Naive B cell (primary cell): Measurements from ENCODE around the gene SELENOP. TPM values are rescaled to one million over a fixed set of nuclear protein-coding genes. Genes with fewer than 3 reads are reported as not detected.
"Not testable (repeated sequence)": the region's sequence is repeated elsewhere in the genome, so short reads cannot be mapped to it uniquely, and the experiment has no call there.

Experiments used
- ATAC-seq, 2 donors: fragments of 150-1000 bp; cut with Tn5 transposase; 2 replicates each; pipeline ENCODE4 v1.10.0; 2021; ENCODE audit warnings: low read depth in 2 of 2, mild to moderate bottlenecking in 2 of 2, moderate library complexity in 2 of 2
- DNase-seq: peaks from one replicate; pipeline ENCODE4 v3.0.0; 2022
- H3K27ac Mint-ChIP-seq, 6 donors: one replicate each; pipeline ENCODE4 v1.8.0; 2020 to 2022; ENCODE audit warnings: mild to moderate bottlenecking in 6 of 6, mixed read lengths in 6 of 6, moderate library complexity in 5 of 6, inconsistent platforms in 2 of 6
- H3K27me3 Mint-ChIP-seq, 3 donors: one replicate each; pipeline ENCODE4 v1.8.0; 2021 to 2022; ENCODE audit warnings: mixed read lengths in 3 of 3, mild to moderate bottlenecking in 1 of 3
- H3K36me3 Mint-ChIP-seq, 2 donors: one replicate each; pipeline ENCODE4 v1.8.0; 2020 to 2022; ENCODE audit warnings: mixed read lengths in 2 of 2, inconsistent platforms in 1 of 2, mild to moderate bottlenecking in 1 of 2
- H3K4me1 Mint-ChIP-seq, 3 donors: one replicate each; pipeline ENCODE4 v1.8.0; 2020 to 2022; ENCODE audit warnings: mixed read lengths in 3 of 3, inconsistent platforms in 1 of 3, mild to moderate bottlenecking in 1 of 3, moderate library complexity in 1 of 3
- H3K4me3 Mint-ChIP-seq, 8 donors: one replicate each; pipeline ENCODE4 v1.8.0; 2020 to 2022; ENCODE audit warnings: mild to moderate bottlenecking in 8 of 8, mixed read lengths in 8 of 8, moderate library complexity in 8 of 8, inconsistent platforms in 2 of 8
- H3K9me3 Mint-ChIP-seq, 7 donors: one replicate each; pipeline ENCODE4 v1.8.0; 2020 to 2022; ENCODE audit warnings: mixed read lengths in 7 of 7, mild to moderate bottlenecking in 5 of 7, inconsistent platforms in 2 of 7, moderate library complexity in 1 of 7
- polyA plus RNA-seq, 6 donors: library from polyadenylated mRNA; unstranded; fragments of 300-500 nt; fragmentation: Illumina TruSeq; gene quantifications; one replicate each; pipeline ENCODE4 v1.2.3, GENCODE V29; 2021; ENCODE audit warnings: low read depth in 6 of 6

Gene SELENOP
- polyA plus RNA-seq, 6 donors from 2014 or later = 0.49 to 0.61 (median 0.50) TPM; not detected in 3

- H3K27me3 Mint-ChIP-seq = peaks cover 0 to 5% (median 0%) of the 10 kb centered on the region in 3 donors
- H3K4me1 Mint-ChIP-seq = no peaks in the 10 kb centered on the region
- no peak for ATAC-seq
These were observed 8.1 kb upstream of the SELENOP start for GRCh38 chr5:42819745-42820144.

GRCh38 chr5:42816546-42816945, 4.9 kb upstream of the SELENOP start:
- H3K27me3 Mint-ChIP-seq, ATAC-seq: not testable (repeated sequence)

More at GRCh38 chr5:42819745-42820144, 8.1 kb upstream of the SELENOP start:
- no peaks in the 10 kb centered on the region for H3K36me3 Mint-ChIP-seq
- H3K9me3 Mint-ChIP-seq = no peaks in the 10 kb centered on the region
- H3K4me3 Mint-ChIP-seq = no peak overlapping the region
- H3K27ac Mint-ChIP-seq = no peak overlapping the region
- DNase-seq = no peak

DNA sequence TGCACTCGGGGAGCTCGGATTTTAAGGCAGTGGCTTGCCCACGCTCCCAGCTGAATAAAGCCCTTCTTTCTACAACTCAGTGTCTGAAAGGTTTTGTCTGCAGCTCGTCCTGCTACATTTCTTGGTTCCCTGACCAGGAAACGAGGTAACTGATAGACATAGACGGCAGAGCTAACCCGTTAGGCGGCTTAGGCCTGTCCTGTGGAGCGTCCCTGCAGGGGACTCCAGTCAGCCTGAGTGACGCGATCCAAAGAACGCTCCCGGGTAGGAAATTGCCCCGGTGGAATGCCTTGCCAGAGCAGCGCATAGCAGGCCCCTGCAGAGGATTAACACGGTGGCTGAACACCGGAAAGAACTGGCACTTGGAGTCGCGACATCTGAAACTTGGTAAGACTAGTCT, 1.8 kb upstream of the SELENOP start:
- H3K4me1 Mint-ChIP-seq = no peaks in the 10 kb centered on the region
- DNase-seq (no peak), ATAC-seq (no peak)
- H3K27me3 Mint-ChIP-seq = no peaks in the 10 kb centered on the region
- no peaks in the 10 kb centered on the region for H3K9me3 Mint-ChIP-seq
- H3K4me3 Mint-ChIP-seq = no peak overlapping the region
- no peak overlapping the region for H3K27ac Mint-ChIP-seq
- no peaks in the 10 kb centered on the region for H3K36me3 Mint-ChIP-seq

More at GRCh38 chr5:42816546-42816945, 4.9 kb upstream of the SELENOP start:
- H3K9me3 Mint-ChIP-seq, H3K36me3 Mint-ChIP-seq, DNase-seq, H3K4me3 Mint-ChIP-seq, H3K27ac Mint-ChIP-seq, H3K4me1 Mint-ChIP-seq: not testable (repeated sequence)

DNA sequence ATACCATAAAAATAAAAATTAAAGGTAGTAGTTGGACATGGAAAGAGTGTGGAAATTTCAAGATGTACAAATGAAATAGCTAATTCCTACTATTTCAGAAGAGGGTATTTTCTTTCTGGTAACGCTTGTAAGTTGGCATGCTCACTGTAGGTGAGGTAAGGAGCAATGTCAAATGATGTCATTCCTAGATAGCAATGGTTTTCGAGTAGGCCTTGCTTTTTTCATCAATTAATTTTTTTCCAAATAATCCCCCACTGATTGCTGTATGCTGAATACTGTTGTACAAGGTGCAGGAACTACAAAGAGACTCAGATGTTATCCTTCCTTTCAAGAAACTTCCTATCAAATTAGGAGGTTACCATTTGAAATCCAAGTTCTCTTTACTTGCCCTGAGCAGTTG, 928 bp upstream of the SELENOP start:
- H3K36me3 Mint-ChIP-seq = no peaks in the 10 kb centered on the region
- ATAC-seq = no peak

GRCh38 chr5:42810834-42811590, 680 bp downstream of the SELENOP start:
- Mint-ChIP-seq H3K36me3 (no peaks in the 10 kb centered on the region), H3K27ac (no peak overlapping the region), H3K9me3 (no peaks in the 10 kb centered on the region), H3K4me3 (no peak overlapping the region), H3K4me1 (no peaks in the 10 kb centered on the region), H3K27me3 (no peaks in the 10 kb centered on the region)
- ATAC-seq (no peak), DNase-seq (no peak)

More for the DNA sequence above, 928 bp upstream of the SELENOP start:
- Mint-ChIP-seq H3K4me3 (no peak overlapping the region), H3K4me1 (no peaks in the 10 kb centered on the region), H3K27me3 (no peaks in the 10 kb centered on the region), H3K27ac (no peak overlapping the region), H3K9me3 (no peaks in the 10 kb centered on the region)
- DNase-seq = no peak

DNA sequence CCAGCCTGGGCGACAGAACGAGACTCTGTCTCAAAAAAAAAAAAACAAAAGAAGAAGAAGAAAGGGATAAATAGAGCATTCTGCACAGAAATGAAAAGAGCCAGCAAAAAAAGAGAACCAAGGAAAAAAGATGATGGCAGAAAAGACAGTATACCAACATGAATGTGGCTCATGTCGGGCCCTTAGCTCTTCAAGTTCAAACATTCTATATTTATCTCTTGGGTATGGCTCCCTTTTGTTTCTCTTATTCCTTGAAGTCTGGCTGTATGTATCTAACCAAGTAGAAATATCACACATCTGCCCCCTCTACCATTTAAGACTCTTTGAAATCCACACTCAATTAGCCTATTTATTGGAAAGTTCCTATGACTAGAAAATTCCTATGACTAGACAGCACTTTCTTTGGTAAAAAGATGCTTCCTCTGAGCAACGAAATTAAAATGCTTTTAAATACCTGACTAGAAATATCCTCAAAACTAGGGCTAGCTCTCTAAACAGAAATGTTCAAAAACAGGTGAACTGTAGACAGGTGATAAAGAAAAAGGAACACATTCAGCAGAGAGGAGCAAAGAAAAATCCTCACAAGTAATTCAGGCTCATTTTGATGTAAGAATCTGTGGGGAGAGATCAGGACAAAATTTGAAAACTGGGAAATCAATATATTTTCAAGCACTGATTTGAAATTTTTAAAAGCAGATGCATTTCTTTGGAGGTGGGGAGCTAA, 2.6 kb downstream of the SELENOP start:
- ATAC-seq (no peak), DNase-seq (no peak)
- no peak overlapping the region for H3K4me3 Mint-ChIP-seq
- no peaks in the 10 kb centered on the region for H3K27me3 Mint-ChIP-seq
- H3K9me3 Mint-ChIP-seq = no peaks in the 10 kb centered on the region
- no peaks in the 10 kb centered on the region for H3K4me1 Mint-ChIP-seq
- no peak overlapping the region for H3K27ac Mint-ChIP-seq
- H3K36me3 Mint-ChIP-seq = no peaks in the 10 kb centered on the region

DNA sequence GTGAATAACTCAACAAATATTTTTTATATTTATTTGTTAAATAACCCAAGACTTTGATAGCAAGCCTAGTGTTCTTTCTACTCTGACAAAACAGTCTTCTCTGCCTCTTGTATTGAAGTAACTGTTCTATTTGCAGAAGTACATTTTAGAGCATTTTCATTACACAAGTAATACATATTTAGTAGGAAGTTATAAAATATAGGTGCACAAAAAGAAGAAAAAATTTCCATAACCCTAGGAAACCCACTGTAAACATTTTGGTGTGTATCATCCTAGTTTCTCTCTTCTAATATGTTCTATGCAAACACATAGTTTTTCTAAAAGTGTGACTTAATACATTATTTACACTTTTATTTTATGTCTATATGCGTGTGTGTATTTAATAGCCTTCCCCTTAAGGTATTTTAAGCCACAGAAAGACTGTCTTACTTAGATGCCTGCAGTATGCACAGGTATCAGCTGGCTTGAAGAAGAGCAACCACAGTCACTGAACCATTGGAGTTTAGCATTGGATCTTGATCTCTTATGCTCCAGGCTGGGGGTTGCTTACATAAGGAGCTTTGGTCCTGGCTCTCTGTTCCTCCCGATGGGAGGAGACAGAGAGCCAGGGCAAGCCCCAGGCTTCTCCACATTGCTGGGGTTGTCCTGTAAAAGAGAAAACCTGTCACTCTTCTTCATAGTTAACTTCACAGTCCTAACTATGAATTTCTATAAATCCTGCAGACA, 3.8 kb downstream of the SELENOP start:
- H3K27ac Mint-ChIP-seq = no peak overlapping the region
- no peaks in the 10 kb centered on the region for H3K36me3 Mint-ChIP-seq
- no peaks in the 10 kb centered on the region for H3K4me1 Mint-ChIP-seq
- ATAC-seq (no peak), DNase-seq (no peak)
- no peak overlapping the region for H3K4me3 Mint-ChIP-seq
- no peaks in the 10 kb centered on the region for H3K9me3 Mint-ChIP-seq
- H3K27me3 Mint-ChIP-seq = no peaks in the 10 kb centered on the region

GRCh38 chr5:42806701-42807262, 4.9 kb downstream of the SELENOP start:
- DNase-seq (no peak), ATAC-seq (no peak)
- no peaks in the 10 kb centered on the region for H3K4me1 Mint-ChIP-seq
- H3K9me3 Mint-ChIP-seq = no peaks in the 10 kb centered on the region
- no peak overlapping the region for H3K27ac Mint-ChIP-seq
- H3K36me3 Mint-ChIP-seq = no peaks in the 10 kb centered on the region
- H3K27me3 Mint-ChIP-seq = no peaks in the 10 kb centered on the region
- no peak overlapping the region for H3K4me3 Mint-ChIP-seq

- DNase-seq (no peak), ATAC-seq (no peak)
- H3K27me3 Mint-ChIP-seq = no peaks in the 10 kb centered on the region
- no peak overlapping the region for H3K27ac Mint-ChIP-seq
- no peak overlapping the region for H3K4me3 Mint-ChIP-seq
- no peaks in the 10 kb centered on the region for H3K36me3 Mint-ChIP-seq
- no peaks in the 10 kb centered on the region for H3K9me3 Mint-ChIP-seq
- H3K4me1 Mint-ChIP-seq = no peaks in the 10 kb centered on the region
These were observed 5.5 kb downstream of the SELENOP start for GRCh38 chr5:42806004-42806700.

DNA sequence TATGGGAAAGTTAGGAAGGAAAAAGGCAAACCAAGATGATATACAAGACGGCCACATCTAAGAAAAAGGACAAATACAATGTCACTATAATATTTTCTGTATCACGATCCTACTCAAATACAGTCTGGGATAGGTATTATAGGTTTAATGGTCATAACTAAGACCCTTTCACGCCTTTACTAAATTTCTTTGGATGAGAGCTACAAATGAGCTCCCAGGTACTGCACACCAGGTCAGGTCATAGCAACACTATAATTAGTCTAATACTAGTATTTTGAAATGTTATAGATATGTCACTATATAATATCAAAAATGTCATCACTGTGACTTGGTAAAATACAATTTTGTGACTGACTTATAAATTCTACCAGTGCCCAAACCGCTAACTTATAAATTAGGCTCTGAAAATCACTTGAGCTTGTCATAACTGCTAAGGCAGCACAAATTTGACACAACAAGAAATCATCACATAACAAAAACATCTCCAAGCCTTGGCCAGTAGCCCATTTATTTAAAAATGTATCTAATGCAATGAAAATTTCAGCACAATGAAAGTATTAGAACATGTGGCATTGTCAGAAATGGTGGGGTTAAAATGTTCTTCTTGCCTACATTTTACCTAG, 6.9 kb downstream of the SELENOP start:
- Mint-ChIP-seq H3K27me3 (no peaks in the 10 kb centered on the region), H3K4me3 (no peak overlapping the region), H3K4me1 (no peaks in the 10 kb centered on the region), H3K27ac (no peak overlapping the region), H3K36me3 (no peaks in the 10 kb centered on the region), H3K9me3 (peaks cover 0 to 2% (median 0%) of the 10 kb centered on the region in 7 donors)
- no peak for DNase-seq
- no peak for ATAC-seq

DNA sequence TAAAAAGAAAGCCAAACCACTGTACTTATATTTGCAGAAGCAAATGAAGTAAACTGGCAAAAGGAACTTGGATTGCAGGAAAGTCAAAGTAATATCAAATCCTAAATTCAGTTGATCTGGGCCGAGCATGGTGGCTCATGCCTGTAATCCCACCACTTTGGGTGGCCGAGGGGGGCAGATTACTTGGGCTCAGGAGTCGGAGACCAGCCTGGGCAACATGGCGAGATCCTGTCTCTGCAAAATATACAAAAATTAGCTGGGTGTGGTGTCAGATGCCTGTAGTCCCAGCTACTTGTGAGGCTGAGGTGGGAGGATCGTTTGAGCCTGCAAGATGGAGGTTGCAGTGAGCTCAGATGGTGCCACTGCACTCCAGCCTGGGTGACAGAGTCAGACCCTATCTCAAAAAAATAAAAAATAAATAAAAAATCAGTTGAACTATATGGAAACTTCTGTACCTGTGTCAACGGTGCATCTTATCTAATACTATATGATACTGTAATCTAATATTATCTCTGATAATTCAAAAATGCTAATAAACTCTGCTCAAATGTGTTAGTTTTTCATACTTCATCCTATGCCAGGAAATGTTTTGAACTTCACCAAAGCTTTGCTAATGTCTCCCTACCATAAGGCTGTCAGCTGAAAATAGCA, 10.1 kb downstream of the SELENOP start:
- Mint-ChIP-seq H3K27me3 (no peaks in the 10 kb centered on the region), H3K36me3 (peaks cover 7 to 13% of the 10 kb centered on the region in 2 donors), H3K4me1 (no peaks in the 10 kb centered on the region), H3K4me3 (no peak overlapping the region), H3K27ac (no peak overlapping the region), H3K9me3 (peaks cover 0 to 8% (median 3%) of the 10 kb centered on the region in 7 donors)
- no peak for ATAC-seq
- no peak for DNase-seq

- H3K27ac Mint-ChIP-seq = no peak overlapping the region
- no peaks in the 10 kb centered on the region for H3K27me3 Mint-ChIP-seq
- ATAC-seq (no peak), DNase-seq (no peak)
- peaks cover 7 to 13% of the 10 kb centered on the region in 2 donors for H3K36me3 Mint-ChIP-seq
- H3K9me3 Mint-ChIP-seq = peaks cover 0 to 8% (median 3%) of the 10 kb centered on the region in 7 donors
- no peaks in the 10 kb centered on the region for H3K4me1 Mint-ChIP-seq
- peak overlapping the region in 1 of 8 donors; percentile 38 for H3K4me3 Mint-ChIP-seq
These were observed 10.9 kb downstream of the SELENOP start for GRCh38 chr5:42800748-42801330.
